Heart left ventricle (tissue), 13 donors: ENCODE measurements around the gene CAPN7.

Source experiments
- POLR2A ChIP-seq, 2 donors: fragments of 450-650 bp; IDR thresholded peaks; one replicate each; pipeline ENCODE4 v1.6.1; 2017; ENCODE audit warnings: antibody characterized with exemption in 2 of 2, mild to moderate bottlenecking in 2 of 2, moderate library complexity in 2 of 2
- TF ChIP-seq, protein P1 (sequence below), 12 donors: fragments of 200-600 bp; sonication (generic) in 4 of 12; IDR thresholded peaks; one replicate each; pipeline versions ENCODE4 v1.5.0 to v1.8.0; 2018 to 2022; ENCODE audit warnings: antibody characterized with exemption in 12 of 12, mild to moderate bottlenecking in 5 of 12
- donor health status: ischemic (EF 13 %, LVEDD 7.1; RV severe dilation, severe dysfunction).
- donor health status: DM: no; HTN: yes; CAD: no.
- donor health status: DM: no; HTN: no; CAD: no.
- donor health status: ischemic (EF 25% LVEDD 6.9; RV normal size, moderate dysfunction).
- donor health status: ischemic (EF 25% LVEDD 5.7; RV mildly dilated, moderate dysfunction).
- donor health status: ischemic (EF 35%, LVEDD 5.7; RV mildly dilated, moderate dysfunction).
- donor health status: nonischemic (EF 11% LVEDD 7.7; RV severe dilation, severe dysfunction).
- donor health status: DM: yes; HTN: yes; CAD: no.
- donor health status: PGD.
- donor health status: ischemic (EF 29% LVEDD 5.4; RV normal size, mild dysfunction).
- donor health status: nonischemic (EF 23%, LVEDD 6.1; RV moderate dilation, normal function).

DNA sequence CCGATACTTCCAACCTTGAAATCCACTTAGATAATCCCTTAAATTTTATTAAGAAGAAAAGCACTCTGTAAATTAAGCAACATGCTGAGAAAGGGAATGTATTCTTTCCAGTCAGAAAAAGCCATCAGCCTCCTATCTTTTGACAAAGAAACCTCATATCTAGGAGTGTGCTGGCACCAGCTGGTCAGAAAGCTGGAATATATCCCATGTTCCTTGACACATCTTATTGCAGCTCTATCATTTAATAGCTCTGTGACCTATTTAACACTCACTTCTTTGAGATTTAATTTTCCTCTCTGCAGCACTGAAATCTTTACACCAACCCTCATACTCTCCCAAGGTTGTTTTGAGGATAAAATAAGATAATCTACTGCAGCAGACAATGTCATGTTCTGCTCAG lies 30.4 kb upstream of the CAPN7 start:
- TF ChIP-seq, protein P1, sequence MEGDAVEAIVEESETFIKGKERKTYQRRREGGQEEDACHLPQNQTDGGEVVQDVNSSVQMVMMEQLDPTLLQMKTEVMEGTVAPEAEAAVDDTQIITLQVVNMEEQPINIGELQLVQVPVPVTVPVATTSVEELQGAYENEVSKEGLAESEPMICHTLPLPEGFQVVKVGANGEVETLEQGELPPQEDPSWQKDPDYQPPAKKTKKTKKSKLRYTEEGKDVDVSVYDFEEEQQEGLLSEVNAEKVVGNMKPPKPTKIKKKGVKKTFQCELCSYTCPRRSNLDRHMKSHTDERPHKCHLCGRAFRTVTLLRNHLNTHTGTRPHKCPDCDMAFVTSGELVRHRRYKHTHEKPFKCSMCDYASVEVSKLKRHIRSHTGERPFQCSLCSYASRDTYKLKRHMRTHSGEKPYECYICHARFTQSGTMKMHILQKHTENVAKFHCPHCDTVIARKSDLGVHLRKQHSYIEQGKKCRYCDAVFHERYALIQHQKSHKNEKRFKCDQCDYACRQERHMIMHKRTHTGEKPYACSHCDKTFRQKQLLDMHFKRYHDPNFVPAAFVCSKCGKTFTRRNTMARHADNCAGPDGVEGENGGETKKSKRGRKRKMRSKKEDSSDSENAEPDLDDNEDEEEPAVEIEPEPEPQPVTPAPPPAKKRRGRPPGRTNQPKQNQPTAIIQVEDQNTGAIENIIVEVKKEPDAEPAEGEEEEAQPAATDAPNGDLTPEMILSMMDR (IDR thresholded peaks at IDR 0.05) = no peak
- no peak for TF ChIP-seq POLR2A (IDR thresholded peaks at IDR 0.05)
